Cortex of kidney (tissue), 1 donor: ENCODE data around the gene FLNC.

Experiments used
- DNase-seq: peaks from one replicate; lab custom pipeline; 2025; lab: John Stamatoyannopoulos, UW

FLNC gene

GRCh38 chr7:128831994-128832879 lies 2.0 kb downstream of the FLNC start:
- no peak for DNase-seq

GRCh38 chr7:128832880-128833147 lies 2.6 kb downstream of the FLNC start:
- DNase-seq = no peak

- no peak for DNase-seq
Observed at GRCh38 chr7:128833148-128833945, 3.1 kb downstream of the FLNC start.

- DNase-seq = no peak
Observed at GRCh38 chr7:128833946-128834325, 3.7 kb downstream of the FLNC start.

GRCh38 chr7:128835231-128835751 lies 5.1 kb downstream of the FLNC start:
- DNase-seq = no peak

GRCh38 chr7:128835790-128836641 lies 5.8 kb downstream of the FLNC start:
- no peak for DNase-seq

- no peak for DNase-seq
Observed at GRCh38 chr7:128836729-128837348, 6.6 kb downstream of the FLNC start.

- DNase-seq = no peak
Observed at GRCh38 chr7:128837521-128837921, 7.3 kb downstream of the FLNC start.

GRCh38 chr7:128838109-128838779 lies 8.0 kb downstream of the FLNC start:
- DNase-seq = no peak

GRCh38 chr7:128838981-128839731 lies 8.9 kb downstream of the FLNC start:
- no peak for DNase-seq

- DNase-seq = no peak
Observed at GRCh38 chr7:128839751-128840177, 9.6 kb downstream of the FLNC start.

- no peak for DNase-seq
Observed at GRCh38 chr7:128840326-128841170, 10.3 kb downstream of the FLNC start.

- DNase-seq = no peak
Observed at GRCh38 chr7:128841171-128841690, 11.0 kb downstream of the FLNC start.

GRCh38 chr7:128841921-128842673 lies 11.9 kb downstream of the FLNC start:
- DNase-seq = no peak

- no peak for DNase-seq
Observed at GRCh38 chr7:128842674-128843641, 12.8 kb downstream of the FLNC start.

- DNase-seq = no peak
Observed at GRCh38 chr7:128843938-128844621, 13.9 kb downstream of the FLNC start.
